Measurements from ENCODE around the gene GET4. TPM values are rescaled to one million over a fixed set of nuclear protein-coding genes. Genes with fewer than 3 reads are reported as not detected.

GET4 gene
- total and polyA plus RNA-seq, 10 of the 15 experiments (the other 5 are each of a cell fraction or from before 2014, with no cell fraction given): 0.66 to 73.8 (median 34.0) TPM

DNA sequence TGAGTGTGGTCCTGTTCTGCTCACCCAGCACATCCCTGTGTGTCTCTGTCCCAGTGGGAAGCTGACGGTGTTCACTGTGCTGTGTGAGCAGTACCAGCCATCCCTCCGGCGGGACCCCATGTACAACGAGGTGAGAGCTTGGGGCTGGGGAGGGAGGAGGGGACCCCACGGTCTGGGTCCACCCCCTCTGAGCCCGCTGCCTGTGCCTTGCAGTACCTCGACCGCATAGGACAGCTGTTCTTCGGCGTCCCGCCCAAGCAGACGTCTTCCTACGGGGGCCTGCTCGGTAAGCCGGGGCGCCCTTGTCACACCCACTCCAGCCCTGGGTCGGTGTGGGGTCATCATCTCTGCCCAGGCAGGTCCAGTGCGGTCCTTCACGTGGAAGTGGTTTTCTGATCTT lies 17.3 kb downstream of the GET4 start (continued):
- TF ChIP-seq USF1 (IDR thresholded peaks at IDR 0.05; ENCODE audit: borderline replicate concordance, extremely low read length, insufficient read depth, low read depth, low read length) (no peak), PRDM15 (CRISPR knock-in tag; IDR thresholded peaks at IDR 0.05) (no peak), SIN3A (IDR thresholded peaks at IDR 0.05; ENCODE audit: low read depth, low read length) (no peak), MYC (IDR thresholded peaks at IDR 0.05; ENCODE audit: insufficient read depth, insufficient read length, insufficient replicate concordance, low read length, severe bottlenecking) (no peak)

DNA sequence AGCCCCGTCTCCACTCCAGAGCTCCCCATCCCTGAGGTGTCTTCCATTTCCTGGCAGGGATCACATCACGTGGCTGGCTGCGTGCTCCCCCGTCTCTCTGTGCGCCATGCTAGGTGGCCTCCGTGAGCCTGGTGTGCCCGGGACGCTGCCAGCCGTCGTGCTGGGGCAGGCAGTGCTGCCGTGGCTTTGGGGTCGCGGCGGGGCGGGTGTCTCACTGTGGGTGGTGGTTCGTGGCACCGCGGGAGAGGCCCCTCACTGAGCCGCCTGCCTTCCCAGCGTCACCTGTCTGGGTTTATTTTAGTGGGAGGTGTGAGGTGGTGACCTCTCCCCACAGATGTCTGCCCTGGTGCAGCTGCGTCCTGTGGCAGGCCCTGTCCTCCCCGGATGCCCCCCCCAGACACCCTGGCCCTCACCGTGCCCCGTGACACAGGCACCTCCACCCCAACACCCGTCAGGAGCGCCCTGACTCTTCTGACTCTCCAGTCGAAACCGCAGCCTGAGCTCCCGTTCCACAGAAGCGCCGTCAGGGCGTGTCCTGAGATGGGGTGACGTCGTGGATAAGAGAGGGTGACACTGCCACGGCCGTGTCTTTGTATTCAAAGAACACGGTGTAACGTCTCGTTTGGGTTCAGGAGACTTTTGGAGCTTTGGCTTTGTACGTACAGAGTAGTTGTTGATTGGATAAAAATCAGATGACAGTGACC lies 18.0 kb downstream of the GET4 start:
- H3K4me2 ChIP-seq (ENCODE audit: control insufficient read depth, insufficient read depth): no peak overlapping the region
- in situ Hi-C loops (cut with MboI): no loop called here
- TF ChIP-seq KLF5 (IDR thresholded peaks at IDR 0.05; ENCODE audit: partially characterized antibody) (no peak), MXI1 (IDR thresholded peaks at IDR 0.05; ENCODE audit: low read depth, low read length) (no peak), ZNF217 (IDR thresholded peaks at IDR 0.05) (no peak), MTA3 (IDR thresholded peaks at IDR 0.05; ENCODE audit: borderline replicate concordance, low read length) (no peak), MYB (IDR thresholded peaks at IDR 0.05; ENCODE audit: borderline replicate concordance, low read depth, low read length) (no peak), ZNF622 (IDR thresholded peaks at IDR 0.05) (no peak), ETV6 (conservative IDR thresholded peaks at IDR 0.05 in 1 of 2, IDR thresholded peaks at IDR 0.05 in 1 of 2; ENCODE audit: borderline replicate concordance in 1 of 2, low read depth in 1 of 2) (no peak), POLR2A (IDR thresholded peaks at IDR 0.05; ENCODE audit: low read depth, low read length) (peak; percentile 18; the same call in 1 of the 2 replicates), KDM1A (IDR thresholded peaks at IDR 0.05; ENCODE audit: borderline replicate concordance) (no peak)
- intact Hi-C loops (cut with micrococcal nuclease; ENCODE audit: unreplicated experiment): no loop called here
- H3K4me1 ChIP-seq (ENCODE audit: control insufficient read depth, insufficient read depth, low read length): no peaks in the 10 kb centered on the region
- BruUV-seq (replicated peaks): no TSS peak
- H3K79me2 ChIP-seq (ENCODE audit: control insufficient read depth, insufficient read depth, low read length): no peaks in the 10 kb centered on the region
- no peaks in the 10 kb centered on the region for H3K27me3 ChIP-seq (replicated peaks in 1 of 2; ENCODE audit: control insufficient read depth in 2 of 2, insufficient read depth in 2 of 2, low read length in 1 of 2)
- H3K36me3 ChIP-seq (ENCODE audit: control insufficient read depth in 2 of 2, insufficient read depth in 2 of 2, low read length in 1 of 2): peaks cover 8 to 61% of the 10 kb centered on the region in 2 experiments; a peak in 3 of 4 replicates
- no peak for FAIRE-seq
- no peak overlapping the region for H3K4me3 ChIP-seq
- ChIA-PET SMC1A (ENCODE audit: uncharacterized antibody, unreplicated experiment) (no interaction called here), RAD21 (ENCODE audit: unreplicated experiment) (no interaction called here), CTCF (no interaction called here), POLR2A (no interaction called here)
- no peak overlapping the region for H3K27ac ChIP-seq (ENCODE audit: control insufficient read depth, insufficient read depth)
- no peak; the same call in 2 of the 3 replicates for ATAC-seq
- H2AFZ ChIP-seq (ENCODE audit: control insufficient read depth, low read depth, low read length): no peak overlapping the region
- no peak overlapping the region for H3K9ac ChIP-seq (ENCODE audit: control insufficient read depth, insufficient read depth, low read length)
- no peaks in the 10 kb centered on the region; the same call in 2 of the 3 replicates for H3K9me3 ChIP-seq (replicated peaks; ENCODE audit: control insufficient read depth, insufficient read depth, low read length)
- DNase-seq (ENCODE audit: low read depth, low spot score): no peak
- no peaks in the 10 kb centered on the region for H4K20me1 ChIP-seq (ENCODE audit: control insufficient read depth, insufficient read depth)
- 94% methylated on average over 38 of the region's 40 CpGs for WGBS (ENCODE audit: insufficient coverage, insufficient replicate concordance, low lambda C conversion rate, missing lambda C conversion rate)
